Fibroblast of mammary gland (primary cell): Measurements from ENCODE around the gene MSI2.

Experiments
- DNase-seq: peaks from one replicate; pipeline ENCODE4 v3.0.0-alpha.2; 2010; ENCODE audit warnings: low read depth
- H3K4me3 ChIP-seq: 2 replicates; pipeline ENCODE4 v1.5.1; 2011; ENCODE audit warnings: low read depth, mild to moderate bottlenecking, low read length, moderate library complexity; ENCODE audit not compliant: control insufficient read depth
- CTCF ChIP-seq: conservative IDR thresholded peaks from 2 replicates; pipeline ENCODE4 v1.5.1; 2011; ENCODE audit warnings: low read depth, low read length, inconsistent platforms; ENCODE audit not compliant: control insufficient read depth, insufficient read depth

MSI2 gene

GRCh38 chr17:57539529-57540301 is 283.4 kb downstream of the MSI2 start:
- TF ChIP-seq CTCF: no peak

GRCh38 chr17:57540596-57540995 is 284.3 kb downstream of the MSI2 start:
- no peak for TF ChIP-seq CTCF
- no peak overlapping the region for H3K4me3 ChIP-seq
- no peak for DNase-seq

More at GRCh38 chr17:57539529-57540301, 283.4 kb downstream of the MSI2 start:
- no peak overlapping the region for H3K4me3 ChIP-seq
- DNase-seq: no peak

GRCh38 chr17:57541049-57541448 is 284.7 kb downstream of the MSI2 start:
- no peak for TF ChIP-seq CTCF
- no peak for DNase-seq
- no peak overlapping the region for H3K4me3 ChIP-seq

GRCh38 chr17:57541472-57542394 is 285.4 kb downstream of the MSI2 start:
- DNase-seq: no peak
- no peak for TF ChIP-seq CTCF
- no peak overlapping the region for H3K4me3 ChIP-seq

GRCh38 chr17:57542510-57542909 is 286.2 kb downstream of the MSI2 start:
- TF ChIP-seq CTCF: no peak
- H3K4me3 ChIP-seq: no peak overlapping the region

GRCh38 chr17:57543230-57543629 is 286.9 kb downstream of the MSI2 start:
- no peak for TF ChIP-seq CTCF
- no peak for DNase-seq

More at GRCh38 chr17:57542510-57542909, 286.2 kb downstream of the MSI2 start:
- no peak for DNase-seq

More at GRCh38 chr17:57543230-57543629, 286.9 kb downstream of the MSI2 start:
- no peak overlapping the region for H3K4me3 ChIP-seq
